ENCODE measurements around the gene CDH16. TPM values are rescaled to one million over a fixed set of nuclear protein-coding genes. Genes with fewer than 3 reads are reported as not detected.
"Not testable (repeated sequence)": the region's sequence is repeated elsewhere in the genome, so short reads cannot be mapped to it uniquely, and the experiment has no call there.

Gene CDH16, protein sequence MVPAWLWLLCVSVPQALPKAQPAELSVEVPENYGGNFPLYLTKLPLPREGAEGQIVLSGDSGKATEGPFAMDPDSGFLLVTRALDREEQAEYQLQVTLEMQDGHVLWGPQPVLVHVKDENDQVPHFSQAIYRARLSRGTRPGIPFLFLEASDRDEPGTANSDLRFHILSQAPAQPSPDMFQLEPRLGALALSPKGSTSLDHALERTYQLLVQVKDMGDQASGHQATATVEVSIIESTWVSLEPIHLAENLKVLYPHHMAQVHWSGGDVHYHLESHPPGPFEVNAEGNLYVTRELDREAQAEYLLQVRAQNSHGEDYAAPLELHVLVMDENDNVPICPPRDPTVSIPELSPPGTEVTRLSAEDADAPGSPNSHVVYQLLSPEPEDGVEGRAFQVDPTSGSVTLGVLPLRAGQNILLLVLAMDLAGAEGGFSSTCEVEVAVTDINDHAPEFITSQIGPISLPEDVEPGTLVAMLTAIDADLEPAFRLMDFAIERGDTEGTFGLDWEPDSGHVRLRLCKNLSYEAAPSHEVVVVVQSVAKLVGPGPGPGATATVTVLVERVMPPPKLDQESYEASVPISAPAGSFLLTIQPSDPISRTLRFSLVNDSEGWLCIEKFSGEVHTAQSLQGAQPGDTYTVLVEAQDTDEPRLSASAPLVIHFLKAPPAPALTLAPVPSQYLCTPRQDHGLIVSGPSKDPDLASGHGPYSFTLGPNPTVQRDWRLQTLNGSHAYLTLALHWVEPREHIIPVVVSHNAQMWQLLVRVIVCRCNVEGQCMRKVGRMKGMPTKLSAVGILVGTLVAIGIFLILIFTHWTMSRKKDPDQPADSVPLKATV
- polyA plus RNA-seq (2012; ENCODE audit: low read depth, missing spikeins), result not detected

DNA sequence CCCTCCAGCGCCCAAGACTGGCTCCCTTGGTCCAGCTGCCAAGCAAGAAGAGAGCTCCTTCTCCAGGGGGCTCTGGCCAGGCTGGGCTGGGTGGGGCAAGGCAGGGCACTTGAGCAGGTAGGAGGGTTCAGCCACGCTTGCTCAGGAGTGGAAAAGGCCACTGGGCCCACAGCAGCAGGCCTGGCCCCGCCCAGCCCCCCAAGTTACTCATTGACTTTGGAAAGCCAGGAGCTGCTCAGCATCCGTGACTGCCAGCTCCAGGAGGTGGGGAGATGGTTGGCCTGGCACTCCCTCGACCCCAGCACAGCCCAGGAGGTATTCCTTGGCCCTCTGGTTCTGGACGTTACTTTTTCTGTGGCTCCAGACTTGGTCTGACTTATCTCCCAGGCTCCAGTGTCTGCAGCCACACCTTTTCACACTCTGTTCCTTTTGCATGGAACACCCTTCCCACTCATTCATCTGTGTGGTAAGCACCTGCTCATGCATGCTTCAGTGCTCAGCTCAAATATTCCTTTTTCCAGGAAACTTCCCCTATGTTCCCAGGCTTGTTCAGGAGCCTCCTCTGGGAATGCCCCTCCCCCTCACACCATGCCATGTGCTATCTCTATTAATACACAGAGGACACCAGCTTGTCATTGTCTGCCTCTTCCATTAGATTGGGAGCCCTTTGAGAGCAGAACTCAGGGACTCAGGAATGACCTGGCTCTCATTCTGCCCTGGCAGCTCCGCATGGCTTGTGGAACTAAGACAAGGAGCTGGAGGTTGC, at the start of gene CDH16:
Gene CDH16, minus strand, starts transcription at position 83 of the 766 bp plus-strand sequence. CDS start 820 bp downstream, outside the sequence.
- FAIRE-seq (no peak), DNase-seq (ENCODE audit: insufficient read length, low spot score) (no peak)
- no peak for TF ChIP-seq POU2F2 (IDR thresholded peaks at IDR 0.05; ENCODE audit: low read depth, low read length)
- TF ChIP-seq PAX5 (IDR thresholded peaks at IDR 0.05; ENCODE audit: insufficient read depth, low read length, severe bottlenecking), result no peak
- TF ChIP-seq POLR2AphosphoS5 (IDR thresholded peaks at IDR 0.05; ENCODE audit: low read depth, low read length), result no peak
- TF ChIP-seq SPI1 (IDR thresholded peaks at IDR 0.05; ENCODE audit: low read depth, low read length), result no peak
- TF ChIP-seq TAF1 (IDR thresholded peaks at IDR 0.05; ENCODE audit: low read depth, low read length), result no peak
- TF ChIP-seq POLR2A (IDR thresholded peaks at IDR 0.05; ENCODE audit: low read depth, low read length), result no peak

DNA sequence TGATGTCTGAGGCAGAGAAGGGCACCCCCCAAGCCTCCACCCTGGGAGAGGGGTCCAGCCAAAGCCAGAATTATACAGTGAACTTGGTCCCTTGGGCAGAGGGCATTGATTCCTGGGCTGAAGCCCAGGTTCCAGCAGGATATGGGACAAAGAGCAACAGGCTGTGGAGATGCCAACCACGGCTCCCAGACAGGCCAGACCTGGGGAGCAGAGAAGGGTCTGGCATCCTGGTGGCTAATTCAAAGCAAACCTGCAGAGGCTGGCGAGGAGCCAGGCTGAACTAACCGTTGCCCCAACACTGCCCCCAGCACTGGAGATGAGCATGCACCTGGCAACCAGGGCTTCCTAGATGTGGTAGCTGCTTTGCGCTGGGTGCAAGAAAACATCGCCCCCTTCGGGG, 45.4 kb upstream of the CDH16 start:
- TF ChIP-seq POLR2AphosphoS5 (IDR thresholded peaks at IDR 0.05; ENCODE audit: low read depth, low read length), result no peak
- TF ChIP-seq PAX5 (IDR thresholded peaks at IDR 0.05; ENCODE audit: insufficient read depth, low read length, severe bottlenecking), result no peak
- TF ChIP-seq TAF1 (IDR thresholded peaks at IDR 0.05; ENCODE audit: low read depth, low read length), result no peak
- TF ChIP-seq SPI1 (IDR thresholded peaks at IDR 0.05; ENCODE audit: low read depth, low read length), result no peak
- no peak for TF ChIP-seq POLR2A (IDR thresholded peaks at IDR 0.05; ENCODE audit: low read depth, low read length)
- no peak for TF ChIP-seq POU2F2 (IDR thresholded peaks at IDR 0.05; ENCODE audit: low read depth, low read length)
- DNase-seq (ENCODE audit: insufficient read length, low spot score) (no peak), FAIRE-seq (no peak)

DNA sequence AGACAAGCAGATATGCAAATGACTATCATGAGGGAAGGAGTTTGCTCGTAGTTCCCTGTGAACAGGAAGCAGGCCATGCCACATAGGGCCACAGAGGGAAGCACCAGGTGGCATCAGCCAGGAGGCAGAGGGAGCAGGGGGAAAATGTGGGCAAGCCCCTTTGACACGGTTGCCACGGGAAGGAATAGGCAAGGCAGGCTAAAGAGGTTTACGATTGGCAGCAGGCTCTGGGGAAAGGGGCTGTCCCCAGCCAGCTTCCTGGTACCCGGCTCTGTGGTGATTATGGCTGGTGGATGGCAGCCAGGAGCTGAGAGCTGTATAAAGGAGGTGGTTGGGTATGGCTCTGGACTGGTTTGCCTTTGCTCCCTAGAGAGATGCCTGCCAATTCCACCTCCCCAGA, 43.2 kb upstream of the CDH16 start:
- TF ChIP-seq POU2F2 (IDR thresholded peaks at IDR 0.05; ENCODE audit: low read depth, low read length), result no peak
- TF ChIP-seq POLR2AphosphoS5 (IDR thresholded peaks at IDR 0.05; ENCODE audit: low read depth, low read length), result no peak
- TF ChIP-seq SPI1 (IDR thresholded peaks at IDR 0.05; ENCODE audit: low read depth, low read length), result no peak
- TF ChIP-seq TAF1 (IDR thresholded peaks at IDR 0.05; ENCODE audit: low read depth, low read length), result no peak
- no peak for TF ChIP-seq PAX5 (IDR thresholded peaks at IDR 0.05; ENCODE audit: insufficient read depth, low read length, severe bottlenecking)
- TF ChIP-seq POLR2A (IDR thresholded peaks at IDR 0.05; ENCODE audit: low read depth, low read length), result no peak
- DNase-seq (ENCODE audit: insufficient read length, low spot score), result no peak
- peak; percentile 67 for FAIRE-seq

- FAIRE-seq (peak; percentile 78), DNase-seq (ENCODE audit: insufficient read length, low spot score) (peak; percentile 66)
Observed at GRCh38 chr16:66961065-66961744, 42.5 kb upstream of the CDH16 start, which contains the start of gene CES3. Gene CES3, plus strand, starts transcription at chr16:66961266. Its CDS starts 42 bp downstream, at chr16:66961308.

DNA sequence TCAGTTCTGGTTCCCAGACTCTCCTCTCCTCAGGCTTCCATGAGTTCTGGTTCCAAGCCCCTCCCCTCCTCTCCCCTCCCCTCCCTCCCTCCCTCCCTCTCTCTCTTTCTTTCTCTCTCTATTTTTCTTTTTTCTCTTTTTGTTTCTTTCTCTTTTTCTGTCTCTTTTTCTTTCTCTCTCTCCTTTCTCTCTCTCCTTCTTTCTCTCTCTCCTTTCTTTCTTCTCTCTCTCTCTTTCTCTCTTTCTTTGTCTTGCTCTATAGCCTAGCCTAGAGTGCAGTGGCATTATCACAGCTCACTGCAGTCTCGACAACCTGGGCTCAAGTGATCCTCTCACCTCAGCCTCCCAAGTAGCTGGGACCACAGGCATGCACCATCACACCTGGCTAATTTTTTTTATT, 41.6 kb upstream of the CDH16 start:
- DNase-seq (ENCODE audit: insufficient read length, low spot score) (no peak), FAIRE-seq (no peak)
- TF ChIP-seq POU2F2 (IDR thresholded peaks at IDR 0.05; ENCODE audit: low read depth, low read length) (no peak), SPI1 (IDR thresholded peaks at IDR 0.05; ENCODE audit: low read depth, low read length) (no peak), POLR2A (IDR thresholded peaks at IDR 0.05; ENCODE audit: low read depth, low read length) (no peak), PAX5 (IDR thresholded peaks at IDR 0.05; ENCODE audit: insufficient read depth, low read length, severe bottlenecking) (no peak), TAF1 (IDR thresholded peaks at IDR 0.05; ENCODE audit: low read depth, low read length) (no peak), POLR2AphosphoS5 (IDR thresholded peaks at IDR 0.05; ENCODE audit: low read depth, low read length) (no peak)

More at GRCh38 chr16:66961065-66961744, 42.5 kb upstream of the CDH16 start, which contains the start of gene CES3:
- TF ChIP-seq TAF1 (IDR thresholded peaks at IDR 0.05; ENCODE audit: low read depth, low read length) (no peak), POLR2AphosphoS5 (IDR thresholded peaks at IDR 0.05; ENCODE audit: low read depth, low read length) (no peak), PAX5 (IDR thresholded peaks at IDR 0.05; ENCODE audit: insufficient read depth, low read length, severe bottlenecking) (no peak), SPI1 (IDR thresholded peaks at IDR 0.05; ENCODE audit: low read depth, low read length) (no peak), POU2F2 (IDR thresholded peaks at IDR 0.05; ENCODE audit: low read depth, low read length) (no peak), POLR2A (IDR thresholded peaks at IDR 0.05; ENCODE audit: low read depth, low read length) (no peak)

- TF ChIP-seq POLR2A (IDR thresholded peaks at IDR 0.05; ENCODE audit: low read depth, low read length) (no peak), POU2F2 (IDR thresholded peaks at IDR 0.05; ENCODE audit: low read depth, low read length) (no peak), POLR2AphosphoS5 (IDR thresholded peaks at IDR 0.05; ENCODE audit: low read depth, low read length) (no peak), TAF1 (IDR thresholded peaks at IDR 0.05; ENCODE audit: low read depth, low read length) (no peak), PAX5 (IDR thresholded peaks at IDR 0.05; ENCODE audit: insufficient read depth, low read length, severe bottlenecking) (no peak), SPI1 (IDR thresholded peaks at IDR 0.05; ENCODE audit: low read depth, low read length) (no peak)
- no peak for DNase-seq (ENCODE audit: insufficient read length, low spot score)
- FAIRE-seq, result no peak
Observed at GRCh38 chr16:66959704-66960161, 41.0 kb upstream of the CDH16 start.

GRCh38 chr16:66958857-66959703, 40.4 kb upstream of the CDH16 start:
- no peak for DNase-seq (ENCODE audit: insufficient read length, low spot score)
- TF ChIP-seq POLR2AphosphoS5 (IDR thresholded peaks at IDR 0.05; ENCODE audit: low read depth, low read length), result no peak
- no peak for TF ChIP-seq POLR2A (IDR thresholded peaks at IDR 0.05; ENCODE audit: low read depth, low read length)
- no peak for TF ChIP-seq SPI1 (IDR thresholded peaks at IDR 0.05; ENCODE audit: low read depth, low read length)
- TF ChIP-seq TAF1 (IDR thresholded peaks at IDR 0.05; ENCODE audit: low read depth, low read length), result no peak
- TF ChIP-seq PAX5 (IDR thresholded peaks at IDR 0.05; ENCODE audit: insufficient read depth, low read length, severe bottlenecking), result no peak
- no peak for TF ChIP-seq POU2F2 (IDR thresholded peaks at IDR 0.05; ENCODE audit: low read depth, low read length)
- FAIRE-seq, result no peak

DNA sequence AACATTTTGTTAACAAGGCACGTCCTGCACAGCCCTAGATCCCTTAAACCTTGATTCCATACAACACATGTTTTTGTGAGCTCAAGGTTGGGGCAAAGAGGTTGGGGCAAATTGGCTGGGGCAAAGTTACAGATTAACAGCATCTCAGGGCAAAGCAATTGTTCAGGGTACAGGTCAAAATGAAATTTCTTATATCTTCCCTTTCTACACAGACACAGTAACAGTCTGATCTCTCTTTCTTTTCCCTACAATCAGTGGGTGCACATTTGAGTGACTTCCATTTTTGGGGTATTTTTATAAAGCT, 37.4 kb upstream of the CDH16 start:
- DNase-seq (ENCODE audit: insufficient read length, low spot score); FAIRE-seq: not testable (repeated sequence)

DNA sequence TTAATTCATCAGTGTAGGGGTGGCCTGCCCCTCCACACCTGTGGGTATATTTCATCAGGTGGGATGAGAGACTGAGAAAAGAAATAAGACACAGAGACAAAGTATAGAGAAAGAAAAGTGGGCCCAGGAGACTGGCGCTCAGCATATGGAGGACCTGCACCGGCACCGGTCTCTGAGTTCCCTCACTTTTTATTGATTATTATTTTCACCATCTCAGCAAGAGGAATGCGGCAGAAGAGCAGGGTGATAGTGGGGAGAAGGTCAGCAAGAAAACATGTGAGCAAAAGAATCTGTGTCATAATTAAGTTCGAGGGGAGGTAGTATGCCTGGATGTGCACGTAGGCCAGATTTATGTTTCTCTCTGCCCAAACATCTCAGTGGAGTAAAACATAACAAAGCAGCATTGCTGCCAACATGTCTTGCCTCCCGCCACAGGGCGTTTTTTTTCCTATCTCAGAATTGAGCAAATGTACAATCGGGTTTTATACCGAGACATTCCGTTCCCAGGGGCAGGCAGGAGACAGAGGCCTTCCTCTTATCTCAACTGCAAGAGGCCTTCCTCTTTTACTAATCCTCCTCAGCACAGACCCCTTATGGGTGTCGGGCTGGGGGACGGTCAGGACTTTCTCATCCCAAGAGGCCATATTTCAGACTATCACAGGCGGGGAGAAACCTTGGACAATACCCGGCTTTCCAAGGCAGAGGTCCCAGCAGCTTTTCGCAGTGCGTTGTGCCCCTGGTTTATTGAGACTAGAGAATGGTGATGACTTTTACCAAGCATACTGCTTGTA, 36.9 kb upstream of the CDH16 start:
- not testable (repeated sequence) for DNase-seq (ENCODE audit: insufficient read length, low spot score); FAIRE-seq

Measured in GM12891 (cell line).